ENCODE measurements around the gene FAM110D.

FAM110D gene

DNA sequence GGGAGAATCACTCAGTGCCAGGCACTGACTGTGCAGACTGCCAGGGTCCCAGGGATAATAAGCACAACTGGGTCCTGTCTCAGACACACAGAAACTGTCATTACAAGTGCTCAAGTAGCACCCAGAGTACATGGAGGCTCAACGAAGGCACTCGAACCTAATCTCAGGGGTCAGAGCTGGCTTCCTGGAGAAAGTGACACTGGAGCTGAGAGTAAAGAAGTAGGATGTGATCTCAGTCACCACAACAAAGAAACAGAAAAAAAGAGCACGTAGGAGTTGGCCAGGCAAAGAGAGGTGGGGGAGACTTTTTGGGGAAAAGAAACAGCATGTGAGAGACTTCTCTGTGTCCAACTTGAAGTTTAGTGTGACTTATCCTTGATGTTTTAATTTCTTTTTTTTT lies 32.9 kb downstream of the FAM110D start:
- Histone ChIP-seq H3K4me3 (ENCODE audit: low read length, poor library complexity, severe bottlenecking) (no peak overlapping the region), H3K9me3 (ENCODE audit: insufficient read depth, low read depth, low read length) (no peaks in the 10 kb centered on the region), H3K4me2 (ENCODE audit: low read depth, low read length, poor library complexity, severe bottlenecking) (peak overlapping the region; percentile 67), H3K27me3 (ENCODE audit: insufficient read depth, low read length, poor library complexity, severe bottlenecking) (no peaks in the 10 kb centered on the region), H3K4me1 (ENCODE audit: insufficient read depth, low read length, poor library complexity, severe bottlenecking) (peaks cover 12% of the 10 kb centered on the region), H3K79me2 (ENCODE audit: insufficient read depth, low read length) (no peaks in the 10 kb centered on the region), H2AFZ (ENCODE audit: low read length) (peak overlapping the region; percentile 79; the same call in 1 of the 2 replicates), H3K9ac (ENCODE audit: low read depth, low read length, poor library complexity, severe bottlenecking) (peak overlapping the region; percentile 15), H3K36me3 (ENCODE audit: insufficient read depth, low read length) (no peaks in the 10 kb centered on the region), H3K9me2 (replicated peaks; ENCODE audit: low read depth, low read length) (no peaks in the 10 kb centered on the region), H4K20me1 (ENCODE audit: insufficient read depth, low read length, poor library complexity, severe bottlenecking) (no peaks in the 10 kb centered on the region), H3F3A (ENCODE audit: low read depth) (no peaks in the 10 kb centered on the region)
- TF ChIP-seq EZH2phosphoT487 (IDR thresholded peaks at IDR 0.05; ENCODE audit: borderline replicate concordance), result no peak
- TF ChIP-seq, protein P1, sequence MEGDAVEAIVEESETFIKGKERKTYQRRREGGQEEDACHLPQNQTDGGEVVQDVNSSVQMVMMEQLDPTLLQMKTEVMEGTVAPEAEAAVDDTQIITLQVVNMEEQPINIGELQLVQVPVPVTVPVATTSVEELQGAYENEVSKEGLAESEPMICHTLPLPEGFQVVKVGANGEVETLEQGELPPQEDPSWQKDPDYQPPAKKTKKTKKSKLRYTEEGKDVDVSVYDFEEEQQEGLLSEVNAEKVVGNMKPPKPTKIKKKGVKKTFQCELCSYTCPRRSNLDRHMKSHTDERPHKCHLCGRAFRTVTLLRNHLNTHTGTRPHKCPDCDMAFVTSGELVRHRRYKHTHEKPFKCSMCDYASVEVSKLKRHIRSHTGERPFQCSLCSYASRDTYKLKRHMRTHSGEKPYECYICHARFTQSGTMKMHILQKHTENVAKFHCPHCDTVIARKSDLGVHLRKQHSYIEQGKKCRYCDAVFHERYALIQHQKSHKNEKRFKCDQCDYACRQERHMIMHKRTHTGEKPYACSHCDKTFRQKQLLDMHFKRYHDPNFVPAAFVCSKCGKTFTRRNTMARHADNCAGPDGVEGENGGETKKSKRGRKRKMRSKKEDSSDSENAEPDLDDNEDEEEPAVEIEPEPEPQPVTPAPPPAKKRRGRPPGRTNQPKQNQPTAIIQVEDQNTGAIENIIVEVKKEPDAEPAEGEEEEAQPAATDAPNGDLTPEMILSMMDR (conservative IDR thresholded peaks at IDR 0.05; ENCODE audit: low read length), result no peak

DNA sequence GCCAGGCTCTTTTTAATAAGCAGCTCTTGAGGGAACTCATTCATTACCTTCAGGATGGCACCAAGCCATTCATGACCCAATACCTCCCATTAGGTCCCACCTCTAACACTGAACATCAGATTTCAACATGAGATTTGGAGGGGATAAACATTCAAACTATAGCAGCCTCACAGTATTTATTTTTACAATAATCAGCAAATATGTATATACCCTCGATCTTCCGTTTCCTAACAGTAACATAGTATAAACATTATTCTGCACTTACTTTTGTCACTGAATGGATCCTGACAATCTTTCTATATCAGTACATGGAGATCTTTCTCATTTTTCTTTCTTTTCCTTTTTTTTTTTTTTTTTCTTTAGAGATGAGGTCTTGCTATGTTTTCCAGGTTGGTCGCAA lies 36.9 kb downstream of the FAM110D start:
- H3K9ac ChIP-seq (ENCODE audit: low read depth, low read length, poor library complexity, severe bottlenecking), result no peak overlapping the region
- H3K4me2 ChIP-seq (ENCODE audit: low read depth, low read length, poor library complexity, severe bottlenecking), result no peak overlapping the region
- peaks cover 10% of the 10 kb centered on the region for H3K4me1 ChIP-seq (ENCODE audit: insufficient read depth, low read length, poor library complexity, severe bottlenecking)
- H2AFZ ChIP-seq (ENCODE audit: low read length), result no peak overlapping the region
- H3K36me3 ChIP-seq (ENCODE audit: insufficient read depth, low read length), result no peaks in the 10 kb centered on the region
- TF ChIP-seq EZH2phosphoT487 (IDR thresholded peaks at IDR 0.05; ENCODE audit: borderline replicate concordance), result no peak
- TF ChIP-seq, protein P1 (conservative IDR thresholded peaks at IDR 0.05; ENCODE audit: low read length), result no peak
- H3K9me2 ChIP-seq (replicated peaks; ENCODE audit: low read depth, low read length), result no peaks in the 10 kb centered on the region
- no peaks in the 10 kb centered on the region for H3K9me3 ChIP-seq (ENCODE audit: insufficient read depth, low read depth, low read length)
- no peaks in the 10 kb centered on the region for H3K27me3 ChIP-seq (ENCODE audit: insufficient read depth, low read length, poor library complexity, severe bottlenecking)
- H3K79me2 ChIP-seq (ENCODE audit: insufficient read depth, low read length), result no peaks in the 10 kb centered on the region
- no peaks in the 10 kb centered on the region for H3F3A ChIP-seq (ENCODE audit: low read depth)
- no peak overlapping the region for H3K4me3 ChIP-seq (ENCODE audit: low read length, poor library complexity, severe bottlenecking)
- H4K20me1 ChIP-seq (ENCODE audit: insufficient read depth, low read length, poor library complexity, severe bottlenecking), result no peaks in the 10 kb centered on the region

DNA sequence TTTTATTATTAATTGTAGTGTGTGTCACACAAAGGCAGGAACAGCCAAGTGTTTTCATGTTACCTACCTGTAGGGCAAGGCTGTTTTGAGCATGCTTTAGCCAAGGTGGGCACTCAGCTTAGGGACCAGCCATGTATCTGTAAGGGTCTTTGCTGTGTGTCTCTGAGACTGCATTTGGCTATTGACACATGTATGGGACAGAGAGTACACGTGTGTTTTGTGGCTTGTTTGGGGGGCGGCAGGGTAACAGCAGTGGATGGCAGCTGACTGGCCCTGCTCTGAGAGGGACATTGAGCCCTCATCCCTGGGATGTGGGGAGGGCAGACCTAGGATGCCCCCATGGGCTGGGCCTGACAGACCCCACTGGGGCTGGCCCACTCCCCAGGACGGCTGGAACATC lies 38.4 kb downstream of the FAM110D start:
- Histone ChIP-seq H3K36me3 (ENCODE audit: insufficient read depth, low read length) (no peaks in the 10 kb centered on the region), H4K20me1 (ENCODE audit: insufficient read depth, low read length, poor library complexity, severe bottlenecking) (no peaks in the 10 kb centered on the region), H3K4me2 (ENCODE audit: low read depth, low read length, poor library complexity, severe bottlenecking) (no peak overlapping the region), H3K9me3 (ENCODE audit: insufficient read depth, low read depth, low read length) (no peaks in the 10 kb centered on the region), H3K9me2 (replicated peaks; ENCODE audit: low read depth, low read length) (no peaks in the 10 kb centered on the region), H3F3A (ENCODE audit: low read depth) (no peaks in the 10 kb centered on the region), H3K9ac (ENCODE audit: low read depth, low read length, poor library complexity, severe bottlenecking) (no peak overlapping the region), H2AFZ (ENCODE audit: low read length) (no peak overlapping the region), H3K27me3 (ENCODE audit: insufficient read depth, low read length, poor library complexity, severe bottlenecking) (no peaks in the 10 kb centered on the region), H3K4me3 (ENCODE audit: low read length, poor library complexity, severe bottlenecking) (no peak overlapping the region), H3K79me2 (ENCODE audit: insufficient read depth, low read length) (no peaks in the 10 kb centered on the region), H3K4me1 (ENCODE audit: insufficient read depth, low read length, poor library complexity, severe bottlenecking) (no peaks in the 10 kb centered on the region)
- TF ChIP-seq, protein P1 (conservative IDR thresholded peaks at IDR 0.05; ENCODE audit: low read length), result no peak
- TF ChIP-seq EZH2phosphoT487 (IDR thresholded peaks at IDR 0.05; ENCODE audit: borderline replicate concordance), result no peak

Measured in Loucy (cell line).